ENCODE data around the gene SART3. TPM values are rescaled to one million over a fixed set of nuclear protein-coding genes. Genes with fewer than 3 reads are reported as not detected.

SART3 gene
- total and polyA plus RNA-seq, 2 of the 8 experiments (the other 6 are each of a cell fraction or from before 2014, with no cell fraction given) = 16.0 to 103 TPM

DNA sequence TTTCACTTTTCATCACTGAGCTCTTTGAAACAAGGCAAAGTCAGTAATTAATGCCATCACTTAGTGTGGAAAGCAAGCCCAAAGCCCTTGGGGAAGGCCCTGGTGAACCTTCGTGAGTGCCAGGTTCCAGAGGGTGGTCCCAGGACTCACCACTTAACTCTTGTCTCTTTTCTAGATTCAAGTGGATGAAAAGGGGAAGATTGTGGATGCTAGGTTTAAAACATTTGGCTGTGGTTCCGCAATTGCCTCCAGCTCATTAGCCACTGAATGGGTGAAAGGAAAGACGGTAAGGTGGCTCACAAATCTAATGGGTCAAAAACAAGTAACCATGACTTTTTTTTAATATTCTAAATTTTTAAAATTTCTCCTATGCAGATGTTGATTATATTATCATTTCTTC, 4.2 kb upstream of the SART3 start:
- H2BK15ac ChIP-seq (ENCODE audit: low read length) = no peak overlapping the region
- H3K14ac ChIP-seq (ENCODE audit: insufficient read length) = no peak overlapping the region
- no peak for FAIRE-seq
- POLR2A ChIA-PET (ENCODE audit: partially characterized antibody) = no interaction called here
- no peaks in the 10 kb centered on the region for H3K4me1 ChIP-seq (replicated peaks in 1 of 4; ENCODE audit: control insufficient read depth in 3 of 4, insufficient read depth in 4 of 4, low read length in 3 of 4)
- H3K36me3 ChIP-seq (ENCODE audit: control insufficient read depth in 2 of 4, insufficient read depth in 4 of 4, low read length in 3 of 4) = peaks cover 24 to 55% (median 47%) of the 10 kb centered on the region in 4 experiments
- no peak overlapping the region for H3K23ac ChIP-seq (ENCODE audit: insufficient read length)
- H2AFZ ChIP-seq (ENCODE audit: low read length) = no peak overlapping the region
- H4K20me1 ChIP-seq (replicated peaks in 1 of 2; ENCODE audit: control insufficient read depth in 1 of 2, insufficient read depth in 2 of 2, low read length in 2 of 2) = peaks cover 0 to 4% of the 10 kb centered on the region in 2 experiments
- H4K5ac ChIP-seq (ENCODE audit: insufficient read length, low read depth, low read length) = no peak overlapping the region
- H3K23me2 ChIP-seq (ENCODE audit: low read depth, low read length) = peaks cover 16% of the 10 kb centered on the region
- no peak overlapping the region for H3K27ac ChIP-seq (ENCODE audit: low read depth, low read length)
- H3K56ac ChIP-seq (replicated peaks; ENCODE audit: insufficient read length, low read depth, low read length) = no peak overlapping the region
- H4K91ac ChIP-seq (replicated peaks; ENCODE audit: insufficient read length, low read length) = no peak overlapping the region
- WGBS, 2 experiments (ENCODE audit: extremely low coverage in 1 of 2, insufficient coverage in 1 of 2, insufficient read length in 1 of 2, insufficient replicate concordance in 2 of 2, low coverage in 1 of 2, low lambda C conversion rate in 2 of 2, missing lambda C conversion rate in 1 of 2) = 89% methylated on average over 3 of the region's 3 CpGs; no CpG with 5 or more reads in 1 of the 2 experiments
- H3K27me3 ChIP-seq (replicated peaks in 1 of 4; ENCODE audit: control insufficient read depth in 3 of 4, extremely low read depth in 1 of 4, insufficient read depth in 3 of 4, low read length in 3 of 4) = no peaks in the 10 kb centered on the region
- no peak overlapping the region for H2BK5ac ChIP-seq (ENCODE audit: low read depth, low read length)
- H4K8ac ChIP-seq (ENCODE audit: extremely low read depth, insufficient read depth, low read length) = no peak overlapping the region
- H3K9ac ChIP-seq (replicated peaks in 1 of 4; ENCODE audit: extremely low read depth in 1 of 4, low read depth in 3 of 4, low read length in 3 of 4) = no peak overlapping the region; a peak in 1 of 7 replicates
- no peak overlapping the region for H2BK12ac ChIP-seq (ENCODE audit: low read depth, low read length)
- no peaks in the 10 kb centered on the region for H3K9me3 ChIP-seq (ENCODE audit: insufficient read depth in 2 of 2, low read depth in 1 of 2, low read length in 1 of 2)
- H2AK5ac ChIP-seq (ENCODE audit: low read depth, low read length) = no peak overlapping the region
- H3K4me2 ChIP-seq (ENCODE audit: insufficient read depth in 1 of 2, low read depth in 2 of 2, low read length in 2 of 2) = no peak overlapping the region
- no peak overlapping the region for H3K4ac ChIP-seq (replicated peaks; ENCODE audit: insufficient read length, low read depth, low read length)
- no peak for TF ChIP-seq BACH1 (IDR thresholded peaks at IDR 0.05; ENCODE audit: low read length)
- TF ChIP-seq SP2 (IDR thresholded peaks at IDR 0.05; ENCODE audit: low read length) = no peak
- no peak for TF ChIP-seq KDM5A (IDR thresholded peaks at IDR 0.05; ENCODE audit: low read length)
- TF ChIP-seq EGR1 (IDR thresholded peaks at IDR 0.05; ENCODE audit: borderline replicate concordance, low read depth, low read length) = no peak
- TF ChIP-seq, protein P1, sequence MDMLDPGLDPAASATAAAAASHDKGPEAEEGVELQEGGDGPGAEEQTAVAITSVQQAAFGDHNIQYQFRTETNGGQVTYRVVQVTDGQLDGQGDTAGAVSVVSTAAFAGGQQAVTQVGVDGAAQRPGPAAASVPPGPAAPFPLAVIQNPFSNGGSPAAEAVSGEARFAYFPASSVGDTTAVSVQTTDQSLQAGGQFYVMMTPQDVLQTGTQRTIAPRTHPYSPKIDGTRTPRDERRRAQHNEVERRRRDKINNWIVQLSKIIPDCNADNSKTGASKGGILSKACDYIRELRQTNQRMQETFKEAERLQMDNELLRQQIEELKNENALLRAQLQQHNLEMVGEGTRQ (IDR thresholded peaks at IDR 0.05; ENCODE audit: low read length) = no peak
- TF ChIP-seq NRF1 (IDR thresholded peaks at IDR 0.05; ENCODE audit: low read depth, low read length) = no peak
- no peak for TF ChIP-seq ZNF274 (IDR thresholded peaks at IDR 0.05; ENCODE audit: borderline replicate concordance, extremely low read depth, low read length)
- TF ChIP-seq TEAD4 (IDR thresholded peaks at IDR 0.05; ENCODE audit: low read depth, low read length) = no peak
- no peak for TF ChIP-seq CTBP2 (IDR thresholded peaks at IDR 0.05; ENCODE audit: borderline replicate concordance, insufficient read depth, insufficient read length, low read length)
- TF ChIP-seq SP1 (IDR thresholded peaks at IDR 0.05; ENCODE audit: low read depth, low read length) = no peak
- TF ChIP-seq, protein P2, sequence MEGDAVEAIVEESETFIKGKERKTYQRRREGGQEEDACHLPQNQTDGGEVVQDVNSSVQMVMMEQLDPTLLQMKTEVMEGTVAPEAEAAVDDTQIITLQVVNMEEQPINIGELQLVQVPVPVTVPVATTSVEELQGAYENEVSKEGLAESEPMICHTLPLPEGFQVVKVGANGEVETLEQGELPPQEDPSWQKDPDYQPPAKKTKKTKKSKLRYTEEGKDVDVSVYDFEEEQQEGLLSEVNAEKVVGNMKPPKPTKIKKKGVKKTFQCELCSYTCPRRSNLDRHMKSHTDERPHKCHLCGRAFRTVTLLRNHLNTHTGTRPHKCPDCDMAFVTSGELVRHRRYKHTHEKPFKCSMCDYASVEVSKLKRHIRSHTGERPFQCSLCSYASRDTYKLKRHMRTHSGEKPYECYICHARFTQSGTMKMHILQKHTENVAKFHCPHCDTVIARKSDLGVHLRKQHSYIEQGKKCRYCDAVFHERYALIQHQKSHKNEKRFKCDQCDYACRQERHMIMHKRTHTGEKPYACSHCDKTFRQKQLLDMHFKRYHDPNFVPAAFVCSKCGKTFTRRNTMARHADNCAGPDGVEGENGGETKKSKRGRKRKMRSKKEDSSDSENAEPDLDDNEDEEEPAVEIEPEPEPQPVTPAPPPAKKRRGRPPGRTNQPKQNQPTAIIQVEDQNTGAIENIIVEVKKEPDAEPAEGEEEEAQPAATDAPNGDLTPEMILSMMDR (IDR thresholded peaks at IDR 0.05; ENCODE audit: control extremely low read depth in 1 of 3, insufficient read depth in 1 of 3, low read depth in 1 of 3, low read length in 3 of 3) = no peak
- no peak overlapping the region for H3K4me3 ChIP-seq (ENCODE audit: extremely low read depth in 1 of 4, insufficient read depth in 2 of 4, low read depth in 3 of 4, low read length in 4 of 4)
- no peak overlapping the region for H2BK120ac ChIP-seq (replicated peaks; ENCODE audit: low read depth, low read length)
- no peak for DNase-seq (ENCODE audit: low read depth in 1 of 2, low spot score in 2 of 2)
- H3K79me2 ChIP-seq (ENCODE audit: control insufficient read depth in 1 of 2, insufficient read depth in 2 of 2, low read length in 2 of 2) = peaks cover 8 to 22% of the 10 kb centered on the region in 2 experiments
- no peaks in the 10 kb centered on the region for H3K79me1 ChIP-seq (ENCODE audit: low read depth, low read length)
- CTCF ChIA-PET (ENCODE audit: partially characterized antibody) = interaction anchor here (1.0 to 24.3 kb wide), 10 partner anchors 8 to 238 kb away, joined by 3 to 523 read pairs (median 4); partner anchors contain the start of gene TMEM119
- H2BK20ac ChIP-seq (ENCODE audit: low read length) = no peak overlapping the region
- H3K18ac ChIP-seq (ENCODE audit: extremely low read depth, low read length) = no peak overlapping the region

Measured in H1 (cell line).